ENCODE data around the gene DOCK2. TPM values are rescaled to one million over a fixed set of nuclear protein-coding genes. Genes with fewer than 3 reads are reported as not detected.
A peak's percentile ranks its signal among the peaks of the same experiment; 100 is the strongest.

DOCK2 gene
- total RNA-seq, 1 donor: 6.2 TPM

DNA sequence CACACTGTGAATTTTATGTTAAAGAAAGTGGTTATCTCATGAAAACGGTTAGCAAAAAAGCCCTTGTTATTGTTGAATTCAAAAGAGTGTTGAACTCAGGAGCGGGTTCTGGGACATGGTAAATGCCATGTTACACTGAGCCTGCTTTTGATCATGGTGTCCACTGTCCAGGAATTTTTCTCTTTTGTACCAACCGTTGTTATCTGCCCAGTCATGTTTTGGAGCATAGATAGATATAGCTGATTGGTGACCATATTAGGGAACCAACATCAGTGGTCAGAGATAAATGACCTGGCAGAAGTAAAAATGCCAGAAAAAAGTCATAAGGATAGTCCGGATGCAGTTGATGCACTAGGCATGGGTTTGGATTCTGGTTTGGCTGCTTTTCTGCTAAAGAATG, 29.3 kb downstream of the DOCK2 start:
- Histone ChIP-seq H4K20me1 (ENCODE audit: insufficient read depth, low read length) (no peaks in the 10 kb centered on the region), H2AFZ (ENCODE audit: low read length) (no peak overlapping the region), H3K4me3 (ENCODE audit: insufficient read depth, low read length) (no peak overlapping the region), H3K79me2 (ENCODE audit: insufficient read depth, low read length) (no peaks in the 10 kb centered on the region), H3K36me3 (ENCODE audit: insufficient read depth, low read length) (no peaks in the 10 kb centered on the region), H3K4me1 (ENCODE audit: insufficient read depth, low read length) (peaks cover 8% of the 10 kb centered on the region), H3K4me2 (ENCODE audit: insufficient read depth, low read length) (no peak overlapping the region), H3K27ac (ENCODE audit: low read depth, low read length) (no peak overlapping the region), H3K9me3 (ENCODE audit: low read depth, low read length) (peaks cover 1% of the 10 kb centered on the region), H3K27me3 (ENCODE audit: insufficient read depth, low read length) (no peaks in the 10 kb centered on the region)
- TF ChIP-seq, protein P1, sequence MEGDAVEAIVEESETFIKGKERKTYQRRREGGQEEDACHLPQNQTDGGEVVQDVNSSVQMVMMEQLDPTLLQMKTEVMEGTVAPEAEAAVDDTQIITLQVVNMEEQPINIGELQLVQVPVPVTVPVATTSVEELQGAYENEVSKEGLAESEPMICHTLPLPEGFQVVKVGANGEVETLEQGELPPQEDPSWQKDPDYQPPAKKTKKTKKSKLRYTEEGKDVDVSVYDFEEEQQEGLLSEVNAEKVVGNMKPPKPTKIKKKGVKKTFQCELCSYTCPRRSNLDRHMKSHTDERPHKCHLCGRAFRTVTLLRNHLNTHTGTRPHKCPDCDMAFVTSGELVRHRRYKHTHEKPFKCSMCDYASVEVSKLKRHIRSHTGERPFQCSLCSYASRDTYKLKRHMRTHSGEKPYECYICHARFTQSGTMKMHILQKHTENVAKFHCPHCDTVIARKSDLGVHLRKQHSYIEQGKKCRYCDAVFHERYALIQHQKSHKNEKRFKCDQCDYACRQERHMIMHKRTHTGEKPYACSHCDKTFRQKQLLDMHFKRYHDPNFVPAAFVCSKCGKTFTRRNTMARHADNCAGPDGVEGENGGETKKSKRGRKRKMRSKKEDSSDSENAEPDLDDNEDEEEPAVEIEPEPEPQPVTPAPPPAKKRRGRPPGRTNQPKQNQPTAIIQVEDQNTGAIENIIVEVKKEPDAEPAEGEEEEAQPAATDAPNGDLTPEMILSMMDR (IDR thresholded peaks at IDR 0.05; ENCODE audit: extremely low read depth, low read depth, low read length): no peak
- DNase-seq (ENCODE audit: insufficient read length, low spot score, missing footprints): no peak

DNA sequence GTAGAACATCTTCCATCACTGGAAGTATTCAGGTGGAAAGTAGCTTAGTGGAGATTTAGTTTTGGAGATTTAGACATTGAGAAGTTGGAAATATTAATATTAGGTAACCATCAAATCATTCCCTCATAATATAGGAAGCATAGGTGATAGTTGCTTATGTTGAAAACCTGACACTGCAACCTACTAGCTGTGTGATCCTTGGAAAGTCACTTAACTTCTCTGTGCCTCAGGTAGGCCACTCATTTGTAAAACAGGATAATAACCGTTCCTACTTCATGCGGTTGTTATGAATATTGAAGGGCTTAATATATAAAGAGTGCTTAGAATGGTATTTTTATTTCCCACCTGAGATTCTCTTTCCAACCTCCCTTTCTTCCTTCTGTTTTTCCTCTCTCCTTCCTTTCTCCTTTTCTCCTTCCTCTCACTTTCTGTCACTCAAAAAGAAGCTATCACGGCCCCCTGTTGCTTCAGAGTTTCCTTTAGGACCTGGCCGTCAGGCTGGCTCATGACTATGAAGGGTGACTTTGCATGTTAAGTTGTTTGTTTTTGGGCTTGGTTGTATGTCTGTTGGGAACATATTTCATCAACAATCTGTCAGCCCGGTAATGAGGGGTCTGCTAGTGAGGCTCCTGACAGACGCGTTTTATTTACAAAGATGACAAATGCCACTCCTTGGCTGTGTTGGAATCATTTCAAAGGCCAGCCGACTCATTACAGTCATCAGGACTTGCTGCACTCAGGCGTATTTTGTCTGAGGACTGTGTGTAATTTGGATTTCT, 31.0 kb downstream of the DOCK2 start:
- TF ChIP-seq, protein P1 (IDR thresholded peaks at IDR 0.05; ENCODE audit: extremely low read depth, low read depth, low read length): no peak
- Histone ChIP-seq H3K79me2 (ENCODE audit: insufficient read depth, low read length) (no peaks in the 10 kb centered on the region), H3K4me2 (ENCODE audit: insufficient read depth, low read length) (peak overlapping the region; percentile 52), H3K36me3 (ENCODE audit: insufficient read depth, low read length) (no peaks in the 10 kb centered on the region), H3K27ac (ENCODE audit: low read depth, low read length) (no peak overlapping the region), H3K4me1 (ENCODE audit: insufficient read depth, low read length) (peaks cover 8% of the 10 kb centered on the region), H4K20me1 (ENCODE audit: insufficient read depth, low read length) (no peaks in the 10 kb centered on the region), H2AFZ (ENCODE audit: low read length) (peak overlapping the region; percentile 45), H3K27me3 (ENCODE audit: insufficient read depth, low read length) (no peaks in the 10 kb centered on the region), H3K4me3 (ENCODE audit: insufficient read depth, low read length) (no peak overlapping the region), H3K9me3 (ENCODE audit: low read depth, low read length) (peaks cover under 1% of the 10 kb centered on the region)
- no peak for DNase-seq (ENCODE audit: insufficient read length, low spot score, missing footprints)

DNA sequence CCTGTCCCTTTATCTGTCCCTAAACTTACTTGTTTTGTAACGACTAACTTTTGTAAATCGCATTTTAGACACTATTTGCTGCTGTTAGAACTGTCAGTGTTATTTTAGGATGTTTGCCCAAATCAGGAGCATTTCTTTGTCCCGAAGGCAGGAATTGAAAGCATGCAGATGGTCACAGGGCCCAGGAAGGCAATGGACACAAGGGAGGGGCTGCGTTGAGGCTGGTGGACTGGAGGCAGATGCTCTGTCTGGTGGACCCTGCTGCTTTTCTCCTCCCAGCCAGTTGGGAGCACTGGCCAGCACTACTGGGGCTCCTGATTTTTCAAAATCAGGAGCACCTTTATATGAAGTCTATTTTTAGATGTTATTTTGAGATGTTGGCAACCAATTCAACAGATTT, 31.7 kb downstream of the DOCK2 start:
- Histone ChIP-seq H3K27me3 (ENCODE audit: insufficient read depth, low read length) (no peaks in the 10 kb centered on the region), H3K27ac (ENCODE audit: low read depth, low read length) (no peak overlapping the region), H3K4me3 (ENCODE audit: insufficient read depth, low read length) (no peak overlapping the region), H3K79me2 (ENCODE audit: insufficient read depth, low read length) (no peaks in the 10 kb centered on the region), H3K4me2 (ENCODE audit: insufficient read depth, low read length) (peak overlapping the region; percentile 52), H3K4me1 (ENCODE audit: insufficient read depth, low read length) (peaks cover 8% of the 10 kb centered on the region), H4K20me1 (ENCODE audit: insufficient read depth, low read length) (no peaks in the 10 kb centered on the region), H3K9me3 (ENCODE audit: low read depth, low read length) (no peaks in the 10 kb centered on the region), H2AFZ (ENCODE audit: low read length) (peak overlapping the region; percentile 45), H3K36me3 (ENCODE audit: insufficient read depth, low read length) (no peaks in the 10 kb centered on the region)
- TF ChIP-seq, protein P1 (IDR thresholded peaks at IDR 0.05; ENCODE audit: extremely low read depth, low read depth, low read length): no peak
- no peak for DNase-seq (ENCODE audit: insufficient read length, low spot score, missing footprints)

DNA sequence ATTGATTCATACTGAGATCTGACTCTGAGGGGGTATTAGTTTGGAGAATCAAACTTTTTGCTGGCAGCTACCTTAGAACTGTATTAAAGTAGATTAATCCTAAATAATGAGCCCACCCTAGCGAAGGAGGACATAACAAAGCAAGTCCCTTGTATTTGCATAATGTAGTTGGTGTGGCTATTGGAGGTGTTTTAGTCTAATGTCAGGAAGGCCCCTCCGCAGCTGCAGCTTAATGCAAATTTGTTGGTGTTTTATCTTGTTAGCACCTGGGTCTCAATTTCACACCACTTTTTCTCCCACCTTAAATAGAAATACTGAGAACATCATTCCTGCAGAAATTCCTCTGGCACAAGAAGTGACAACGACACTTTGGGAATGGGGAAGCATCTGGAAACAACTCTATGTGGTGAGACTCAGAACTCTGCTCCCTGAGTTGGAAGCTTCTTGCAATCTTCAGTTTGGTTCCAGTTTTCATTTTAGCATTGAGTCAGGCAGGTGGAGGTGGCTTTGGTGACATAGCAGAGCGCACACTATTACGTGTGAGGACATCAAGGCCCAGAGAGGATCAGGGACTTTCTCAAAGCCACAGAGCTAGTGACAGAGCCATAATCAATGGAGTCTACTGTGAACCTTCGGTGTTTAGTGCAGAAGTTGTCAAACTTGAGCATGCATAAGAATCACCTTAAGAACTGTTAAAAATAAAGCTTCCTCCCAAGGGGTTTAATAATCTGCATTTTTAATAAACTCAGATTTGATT, 33.9 kb downstream of the DOCK2 start:
- no peak for DNase-seq (ENCODE audit: insufficient read length, low spot score, missing footprints)
- H3K27ac ChIP-seq (ENCODE audit: low read depth, low read length): no peak overlapping the region
- no peak overlapping the region for H3K4me3 ChIP-seq (ENCODE audit: insufficient read depth, low read length)
- H3K4me1 ChIP-seq (ENCODE audit: insufficient read depth, low read length): peaks cover 8% of the 10 kb centered on the region
- no peaks in the 10 kb centered on the region for H3K27me3 ChIP-seq (ENCODE audit: insufficient read depth, low read length)
- TF ChIP-seq, protein P1 (IDR thresholded peaks at IDR 0.05; ENCODE audit: extremely low read depth, low read depth, low read length): no peak
- no peaks in the 10 kb centered on the region for H4K20me1 ChIP-seq (ENCODE audit: insufficient read depth, low read length)
- H3K9me3 ChIP-seq (ENCODE audit: low read depth, low read length): no peaks in the 10 kb centered on the region
- no peaks in the 10 kb centered on the region for H3K79me2 ChIP-seq (ENCODE audit: insufficient read depth, low read length)
- H3K4me2 ChIP-seq (ENCODE audit: insufficient read depth, low read length): no peak overlapping the region
- H2AFZ ChIP-seq (ENCODE audit: low read length): no peak overlapping the region
- no peaks in the 10 kb centered on the region for H3K36me3 ChIP-seq (ENCODE audit: insufficient read depth, low read length)
